Left lung (tissue), 10 donors: Measurements from ENCODE around the gene YWHAQ. TPM values are rescaled to one million over a fixed set of nuclear protein-coding genes. Genes with fewer than 3 reads are reported as not detected.
A peak's percentile ranks its signal among the peaks of the same experiment; 100 is the strongest.

ENCODE experiments used
- ATAC-seq: fragments of 200-7000 bp; cut with Tn5 transposase; one replicate; pipeline ENCODE4 v1.9.1; 2020; ENCODE audit warnings: moderate library complexity
- DNase-seq, 4 donors: peaks; one replicate each; pipeline ENCODE4 v3.0.0-alpha.2; 2013 to 2020
- H3K27ac ChIP-seq, 2 donors: fragments of 200-600 bp; sonication (generic) in 1 of 2; one replicate each; pipeline versions ENCODE4 v1.5.0 to v1.8.0; 2020 to 2021
- H3K27me3 ChIP-seq, 2 donors: fragments of 200-600 bp; sonication (generic) in 1 of 2; one replicate each; pipeline versions ENCODE4 v1.5.0 to v1.8.0; 2020 to 2021
- H3K36me3 ChIP-seq, 2 donors: fragments of 200-600 bp; sonication (generic) in 1 of 2; one replicate each; pipeline versions ENCODE4 v1.5.0 to v1.8.0; 2020 to 2021
- H3K4me1 ChIP-seq, 2 donors: fragments of 200-600 bp; one replicate each; pipeline ENCODE4 v1.8.0; 2021
- H3K4me3 ChIP-seq, 2 donors: fragments of 200-600 bp; sonication (generic) in 1 of 2; one replicate each; pipeline versions ENCODE4 v1.5.0 to v1.8.0; 2020 to 2021; ENCODE audit warnings: mild to moderate bottlenecking in 1 of 2
- H3K9me3 ChIP-seq, 2 donors: fragments of 200-600 bp; sonication (generic) in 1 of 2; one replicate each; pipeline versions ENCODE4 v1.5.0 to v1.8.0; 2020 to 2021
- CTCF ChIP-seq, 2 donors: fragments of 200-600 bp; sonication (generic) in 1 of 2; IDR thresholded peaks; one replicate each; pipeline versions ENCODE4 v1.5.0 to v1.8.0; 2021; ENCODE audit warnings: antibody characterized with exemption in 2 of 2
- intact Hi-C, 2 donors: fragments of 100-400 bp; cut with DNase I; formaldehyde crosslinking; loops; one replicate each; pipeline versions ENCODE4 v1.11.2 to v1.14.2; 2022
- polyA plus RNA-seq, 6 donors: library from polyadenylated mRNA; unstranded; fragments of 120-200 nt; gene quantifications; one replicate each; pipeline ENCODE4 v1.2.1, GENCODE V29; 2013; ENCODE audit not compliant: insufficient read length in 6 of 6
- total RNA-seq, 2 donors: library from RNA; stranded (reverse); fragmentation: NEBNext Ultra II Directional; extraction: Animal tissue kit (Norgen Biotek cat#: 25700); gene quantifications; one replicate each; pipeline ENCODE4 v1.2.1, GENCODE V29; 2021
- donor health status: DM: no; HTN: yes; CAD: no.
- donor health status: DM: no; HTN: no; CAD: no.

Gene YWHAQ
- total and polyA plus RNA-seq, 8 donors, result 229 to 443 (median 384) TPM

- Histone ChIP-seq H3K4me3 (no peak overlapping the region), H3K36me3 (peaks cover 0 to 28% of the 10 kb centered on the region in 2 donors), H3K27me3 (no peaks in the 10 kb centered on the region), H3K27ac (no peak overlapping the region), H3K4me1 (no peaks in the 10 kb centered on the region), H3K9me3 (no peaks in the 10 kb centered on the region)
- ATAC-seq (no peak), DNase-seq (no peak)
- intact Hi-C loops, result no loop called here
- TF ChIP-seq CTCF (IDR thresholded peaks at IDR 0.05), result no peak
These were observed 52.1 kb downstream of the YWHAQ start for GRCh38 chr2:9578467-9579235.

- Histone ChIP-seq H3K4me1 (no peaks in the 10 kb centered on the region), H3K4me3 (no peak overlapping the region), H3K27ac (peak overlapping the region; percentile 50 to 71), H3K36me3 (no peaks in the 10 kb centered on the region), H3K27me3 (no peaks in the 10 kb centered on the region), H3K9me3 (no peaks in the 10 kb centered on the region)
- DNase-seq, result peak in 1 of 4 donors; percentile 35
- no peak for TF ChIP-seq CTCF (IDR thresholded peaks at IDR 0.05)
- peak; percentile 81 for ATAC-seq
- intact Hi-C loops, result no loop called here
These were observed 56.5 kb downstream of the YWHAQ start for GRCh38 chr2:9574331-9574730.

- H3K36me3 ChIP-seq, result no peaks in the 10 kb centered on the region
- H3K4me1 ChIP-seq, result no peaks in the 10 kb centered on the region
- H3K27me3 ChIP-seq, result no peaks in the 10 kb centered on the region
- H3K4me3 ChIP-seq, result no peak overlapping the region
- no peak for DNase-seq
- H3K27ac ChIP-seq, result peak overlapping the region in 1 of 2 donors; percentile 71
- H3K9me3 ChIP-seq, result no peaks in the 10 kb centered on the region
- TF ChIP-seq CTCF (IDR thresholded peaks at IDR 0.05), result no peak
- intact Hi-C loops, result no loop called here
- peak; percentile 7 for ATAC-seq
These were observed 57.0 kb downstream of the YWHAQ start for GRCh38 chr2:9573840-9574239.

GRCh38 chr2:9573013-9573720, 57.6 kb downstream of the YWHAQ start:
- DNase-seq (no peak), ATAC-seq (peak; percentile 9)
- Histone ChIP-seq H3K4me3 (no peak overlapping the region), H3K4me1 (no peaks in the 10 kb centered on the region), H3K27ac (no peak overlapping the region), H3K36me3 (no peaks in the 10 kb centered on the region), H3K27me3 (no peaks in the 10 kb centered on the region), H3K9me3 (no peaks in the 10 kb centered on the region)
- intact Hi-C loops, result no loop called here
- no peak for TF ChIP-seq CTCF (IDR thresholded peaks at IDR 0.05)
